ENCODE measurements around the gene L3HYPDH. TPM values are rescaled to one million over a fixed set of nuclear protein-coding genes. Genes with fewer than 3 reads are reported as not detected.
A peak's percentile ranks its signal among the peaks of the same experiment; 100 is the strongest.

The L3HYPDH gene
- total and polyA plus RNA-seq, 2 of the 13 experiments (the other 11 are each of a cell fraction or from before 2014, with no cell fraction given) = 30.5 to 36.6 TPM

- TF ChIP-seq HCFC1 (IDR thresholded peaks at IDR 0.05; ENCODE audit: low read depth, low read length) (no peak), GABPA (IDR thresholded peaks at IDR 0.05; ENCODE audit: low read depth, low read length) (no peak), GABPA (CRISPR knock-in tag; IDR thresholded peaks at IDR 0.05; ENCODE audit: low read depth) (no peak), MEF2D (CRISPR knock-in tag; IDR thresholded peaks at IDR 0.05) (no peak), THYN1 (CRISPR knock-in tag; IDR thresholded peaks at IDR 0.05; ENCODE audit: borderline replicate concordance, low read depth) (no peak), ZFP41 (CRISPR knock-in tag; IDR thresholded peaks at IDR 0.05; ENCODE audit: borderline replicate concordance) (no peak), PITX1 (CRISPR knock-in tag; IDR thresholded peaks at IDR 0.05) (no peak), MED8 (CRISPR knock-in tag; IDR thresholded peaks at IDR 0.05; ENCODE audit: insufficient replicate concordance) (no peak), ZNF7 (CRISPR knock-in tag; IDR thresholded peaks at IDR 0.05) (no peak), ZFP82 (CRISPR knock-in tag; IDR thresholded peaks at IDR 0.05; ENCODE audit: borderline replicate concordance) (0 out of 2 replicates have a peak, but pooled peaks have one; percentile 37), SOX6 (IDR thresholded peaks at IDR 0.05) (no peak), SOX6 (CRISPR knock-in tag; IDR thresholded peaks at IDR 0.05) (no peak), ZNF343 (CRISPR knock-in tag; IDR thresholded peaks at IDR 0.05) (0 out of 2 replicates have a peak, but pooled peaks have one; percentile 33), TAF1 (CRISPR knock-in tag; IDR thresholded peaks at IDR 0.05) (no peak; the same call in 1 of the 2 replicates), ZNF337 (CRISPR knock-in tag; IDR thresholded peaks at IDR 0.05; ENCODE audit: borderline replicate concordance, low read depth) (no peak), GABPB1 (CRISPR knock-in tag; IDR thresholded peaks at IDR 0.05) (no peak; the same call in 1 of the 2 replicates), HBP1 (CRISPR knock-in tag; IDR thresholded peaks at IDR 0.05; ENCODE audit: low read depth) (no peak), ZNF800 (CRISPR knock-in tag; IDR thresholded peaks at IDR 0.05) (0 out of 2 replicates have a peak, but pooled peaks have one; percentile 50), NR2C2 (CRISPR knock-in tag; IDR thresholded peaks at IDR 0.05; ENCODE audit: borderline replicate concordance) (no peak), NFE2 (CRISPR knock-in tag; IDR thresholded peaks at IDR 0.05) (no peak), CBX5 (CRISPR knock-in tag; IDR thresholded peaks at IDR 0.05; ENCODE audit: borderline replicate concordance) (no peak), ATF2 (CRISPR knock-in tag; IDR thresholded peaks at IDR 0.05) (no peak), LCORL (IDR thresholded peaks at IDR 0.05) (no peak), LCORL (CRISPR knock-in tag; IDR thresholded peaks at IDR 0.05) (no peak), ZNF549 (CRISPR knock-in tag; IDR thresholded peaks at IDR 0.05) (no peak), ZIK1 (CRISPR knock-in tag; IDR thresholded peaks at IDR 0.05; ENCODE audit: borderline replicate concordance, low read depth) (peak; percentile 85; the same call in 1 of the 2 replicates), CBX2 (IDR thresholded peaks at IDR 0.05; ENCODE audit: low read depth, low read length) (no peak), CBX2 (CRISPR knock-in tag; IDR thresholded peaks at IDR 0.05; ENCODE audit: low read depth) (no peak)
Measured at GRCh38 chr14:59464486-59465315, 19.5 kb downstream of the L3HYPDH start (continued).
